Retinal pigment epithelial cell (primary cell): Measurements from ENCODE around the gene ZNF429.
"Not testable (repeated sequence)": the region's sequence is repeated elsewhere in the genome, so short reads cannot be mapped to it uniquely, and the experiment has no call there.

ENCODE experiments used
- DNase-seq: peaks from one replicate; pipeline ENCODE4 v3.0.0-alpha.2; 2010; ENCODE audit warnings: low read depth
- H3K4me3 ChIP-seq: 2 replicates; pipeline ENCODE4 v1.5.1; 2011; ENCODE audit warnings: mild to moderate bottlenecking, low read length, control low read depth, moderate library complexity
- TF ChIP-seq, protein P1 (sequence below): conservative IDR thresholded peaks from 2 replicates; pipeline ENCODE4 v1.5.1; 2011; ENCODE audit warnings: low read depth, low read length, control low read depth, inconsistent platforms

The ZNF429 gene

DNA sequence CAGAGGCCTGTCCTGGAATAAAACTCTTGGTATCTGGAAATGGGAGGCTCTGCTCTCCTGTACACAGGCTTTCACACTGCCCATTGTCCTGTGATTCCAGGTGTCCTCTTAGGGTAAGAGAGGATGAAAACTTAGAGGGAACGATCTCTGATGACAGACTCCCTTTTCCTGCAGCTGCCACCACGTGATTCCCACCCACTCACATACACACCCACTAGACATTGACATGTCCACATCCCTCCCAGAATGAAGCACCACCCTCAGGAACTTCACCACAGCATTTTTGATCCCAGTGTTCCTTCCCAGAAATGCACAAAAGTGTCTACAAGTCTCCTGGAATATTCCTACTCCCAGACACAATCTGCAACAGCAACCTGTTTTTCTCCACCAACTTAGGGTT is 8.2 kb downstream of the ZNF429 start:
- no peak for DNase-seq
- no peak overlapping the region for H3K4me3 ChIP-seq
- TF ChIP-seq, protein P1, sequence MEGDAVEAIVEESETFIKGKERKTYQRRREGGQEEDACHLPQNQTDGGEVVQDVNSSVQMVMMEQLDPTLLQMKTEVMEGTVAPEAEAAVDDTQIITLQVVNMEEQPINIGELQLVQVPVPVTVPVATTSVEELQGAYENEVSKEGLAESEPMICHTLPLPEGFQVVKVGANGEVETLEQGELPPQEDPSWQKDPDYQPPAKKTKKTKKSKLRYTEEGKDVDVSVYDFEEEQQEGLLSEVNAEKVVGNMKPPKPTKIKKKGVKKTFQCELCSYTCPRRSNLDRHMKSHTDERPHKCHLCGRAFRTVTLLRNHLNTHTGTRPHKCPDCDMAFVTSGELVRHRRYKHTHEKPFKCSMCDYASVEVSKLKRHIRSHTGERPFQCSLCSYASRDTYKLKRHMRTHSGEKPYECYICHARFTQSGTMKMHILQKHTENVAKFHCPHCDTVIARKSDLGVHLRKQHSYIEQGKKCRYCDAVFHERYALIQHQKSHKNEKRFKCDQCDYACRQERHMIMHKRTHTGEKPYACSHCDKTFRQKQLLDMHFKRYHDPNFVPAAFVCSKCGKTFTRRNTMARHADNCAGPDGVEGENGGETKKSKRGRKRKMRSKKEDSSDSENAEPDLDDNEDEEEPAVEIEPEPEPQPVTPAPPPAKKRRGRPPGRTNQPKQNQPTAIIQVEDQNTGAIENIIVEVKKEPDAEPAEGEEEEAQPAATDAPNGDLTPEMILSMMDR = no peak

DNA sequence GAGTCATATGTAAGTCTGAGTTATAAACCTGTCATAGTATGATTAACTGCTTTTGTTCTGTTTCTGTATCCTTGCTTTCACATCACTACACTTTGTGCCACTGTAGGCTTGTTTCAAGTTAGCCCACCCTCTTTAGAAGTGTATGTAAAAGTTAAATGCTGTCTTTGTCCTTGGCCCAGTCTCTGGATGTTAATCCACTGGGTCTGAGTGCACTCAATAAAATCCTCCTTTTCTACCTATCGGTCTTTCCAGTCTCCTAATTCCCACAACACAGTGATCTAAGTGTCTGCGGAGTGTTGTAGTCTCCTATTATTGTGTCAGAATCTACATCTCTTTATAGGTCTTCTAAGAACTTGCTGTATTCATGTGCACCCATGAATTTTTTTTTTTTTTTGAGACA is 14.1 kb downstream of the ZNF429 start:
- DNase-seq = no peak
- H3K4me3 ChIP-seq = no peak overlapping the region
- TF ChIP-seq, protein P1 = no peak

DNA sequence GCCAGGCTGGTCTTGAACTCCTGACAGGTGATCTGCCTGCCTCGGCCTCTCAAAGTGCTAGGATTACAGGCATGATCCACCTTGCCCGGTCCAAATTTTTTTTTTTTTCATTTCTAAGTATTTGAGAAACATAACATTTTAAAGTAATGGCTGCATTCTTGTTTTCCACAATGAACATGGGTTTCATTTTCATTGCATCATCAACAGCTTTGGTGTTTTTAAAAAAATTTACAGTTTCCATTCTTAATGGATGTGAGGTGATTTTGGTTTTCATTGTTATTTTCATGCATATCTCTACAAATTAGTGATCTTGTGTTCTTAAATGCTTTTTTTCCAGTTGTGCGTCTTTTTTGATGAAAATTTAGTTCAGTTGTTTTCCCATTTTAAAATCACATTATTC is 27.5 kb downstream of the ZNF429 start:
- no peak for DNase-seq
- TF ChIP-seq, protein P1 = no peak
- H3K4me3 ChIP-seq = no peak overlapping the region

DNA sequence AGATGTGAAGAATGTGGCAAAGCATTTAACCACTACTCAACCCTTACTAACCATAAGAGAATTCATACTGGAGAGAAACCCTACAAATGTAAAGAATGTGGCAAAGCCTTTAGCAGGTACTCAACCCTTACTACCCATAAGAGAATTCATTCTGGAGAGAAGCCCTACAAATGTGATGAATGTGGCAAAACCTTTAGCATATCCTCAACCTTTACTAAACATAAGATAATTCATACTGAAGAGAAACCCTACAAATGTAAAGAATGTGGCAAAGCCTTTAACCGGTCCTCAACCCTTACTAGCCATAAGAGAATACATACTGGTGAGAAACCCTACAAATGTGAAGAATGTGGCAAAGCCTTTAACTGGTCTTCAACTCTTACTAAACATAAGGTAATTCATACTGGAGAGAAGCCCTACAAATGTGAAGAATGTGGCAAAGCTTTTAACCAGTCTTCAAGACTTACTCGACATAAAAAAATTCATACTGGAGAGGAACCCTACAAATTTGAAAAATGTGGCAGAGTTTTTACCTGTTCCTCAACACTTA is 31.4 kb downstream of the ZNF429 start:
- H3K4me3 ChIP-seq, DNase-seq: not testable (repeated sequence)

DNA sequence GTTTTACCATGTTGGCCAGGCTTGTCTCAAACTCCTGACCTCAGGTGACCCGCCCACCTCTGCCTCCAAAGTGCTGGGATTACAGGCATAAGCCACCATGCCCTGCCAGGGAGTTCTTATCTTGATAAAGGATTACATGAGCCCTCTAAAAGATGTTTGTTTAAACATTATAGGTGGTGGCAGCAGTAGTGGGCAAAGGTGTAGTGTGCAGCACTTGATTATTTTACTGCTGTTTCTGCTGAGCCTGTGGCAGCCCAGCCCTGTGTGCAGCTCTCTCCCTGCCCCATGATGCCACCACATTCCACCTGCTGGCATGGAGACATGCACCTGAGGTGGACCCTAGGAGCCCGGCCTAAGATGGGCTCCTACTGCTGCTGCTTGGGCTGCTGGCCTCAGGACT is 54.0 kb downstream of the ZNF429 start:
- no peak overlapping the region for H3K4me3 ChIP-seq
- DNase-seq = no peak
- TF ChIP-seq, protein P1 = no peak

DNA sequence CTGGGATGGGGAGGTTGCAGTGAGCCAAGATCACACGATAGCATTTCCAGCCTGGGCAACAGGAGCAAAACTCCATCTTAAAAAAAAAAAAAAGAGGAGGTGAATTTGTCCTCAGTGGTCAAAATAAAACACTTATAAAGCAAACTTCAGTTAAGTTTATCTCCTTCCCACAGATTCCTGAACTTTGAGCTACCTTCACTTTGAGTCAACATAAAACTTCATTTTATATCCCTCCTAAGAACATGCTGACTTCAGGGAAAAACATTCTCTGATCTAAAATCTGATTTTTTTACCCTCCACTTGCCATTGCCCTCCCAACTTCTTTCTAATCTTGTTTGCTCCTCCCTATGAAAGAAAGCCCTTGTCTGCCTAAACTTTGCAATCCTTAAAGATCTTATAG is 59.0 kb downstream of the ZNF429 start:
- no peak overlapping the region for H3K4me3 ChIP-seq
- DNase-seq = no peak
- TF ChIP-seq, protein P1 = no peak

DNA sequence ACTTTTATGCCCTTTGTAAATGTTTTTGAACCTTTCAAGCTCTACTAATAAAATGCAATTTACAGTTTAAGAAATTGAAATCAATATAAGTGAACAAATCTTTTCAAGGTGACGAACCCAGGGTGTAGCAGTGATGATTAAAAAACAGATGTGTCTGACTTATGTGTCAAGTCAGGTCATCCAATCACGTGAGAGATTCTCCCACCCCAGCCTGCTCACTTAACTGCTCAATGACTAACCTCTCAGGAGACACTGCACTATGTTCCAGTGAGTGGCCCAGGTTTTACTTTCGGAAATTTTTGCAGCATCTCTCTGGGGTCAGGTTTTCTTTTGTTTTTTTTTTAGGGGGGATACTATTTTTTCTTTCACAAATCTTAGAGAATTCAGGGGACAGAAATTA is 60.7 kb downstream of the ZNF429 start:
- no peak for DNase-seq
- TF ChIP-seq, protein P1 = no peak
- H3K4me3 ChIP-seq = no peak overlapping the region

DNA sequence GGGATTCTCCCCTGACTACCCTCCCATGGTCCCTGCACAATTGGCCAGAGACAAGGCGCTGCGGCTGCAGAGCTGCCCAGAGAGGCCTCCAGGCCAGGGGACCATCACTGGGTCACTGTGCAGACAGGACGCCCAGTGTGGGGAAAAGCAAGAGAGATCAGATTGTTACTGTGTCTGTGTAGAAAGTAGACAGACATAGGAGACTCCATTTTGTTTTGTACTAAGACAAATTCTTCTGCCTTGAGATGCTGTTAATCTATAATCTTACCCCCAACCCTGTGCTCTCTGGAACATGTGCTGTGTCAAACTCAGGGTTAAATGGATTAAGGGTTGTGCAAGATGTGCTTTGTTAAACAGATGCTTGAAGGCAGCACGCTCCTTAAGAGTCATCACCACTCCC is 62.4 kb downstream of the ZNF429 start:
- not testable (repeated sequence) for DNase-seq, H3K4me3 ChIP-seq
